ENCODE results near the gene ZNF628.

DNA sequence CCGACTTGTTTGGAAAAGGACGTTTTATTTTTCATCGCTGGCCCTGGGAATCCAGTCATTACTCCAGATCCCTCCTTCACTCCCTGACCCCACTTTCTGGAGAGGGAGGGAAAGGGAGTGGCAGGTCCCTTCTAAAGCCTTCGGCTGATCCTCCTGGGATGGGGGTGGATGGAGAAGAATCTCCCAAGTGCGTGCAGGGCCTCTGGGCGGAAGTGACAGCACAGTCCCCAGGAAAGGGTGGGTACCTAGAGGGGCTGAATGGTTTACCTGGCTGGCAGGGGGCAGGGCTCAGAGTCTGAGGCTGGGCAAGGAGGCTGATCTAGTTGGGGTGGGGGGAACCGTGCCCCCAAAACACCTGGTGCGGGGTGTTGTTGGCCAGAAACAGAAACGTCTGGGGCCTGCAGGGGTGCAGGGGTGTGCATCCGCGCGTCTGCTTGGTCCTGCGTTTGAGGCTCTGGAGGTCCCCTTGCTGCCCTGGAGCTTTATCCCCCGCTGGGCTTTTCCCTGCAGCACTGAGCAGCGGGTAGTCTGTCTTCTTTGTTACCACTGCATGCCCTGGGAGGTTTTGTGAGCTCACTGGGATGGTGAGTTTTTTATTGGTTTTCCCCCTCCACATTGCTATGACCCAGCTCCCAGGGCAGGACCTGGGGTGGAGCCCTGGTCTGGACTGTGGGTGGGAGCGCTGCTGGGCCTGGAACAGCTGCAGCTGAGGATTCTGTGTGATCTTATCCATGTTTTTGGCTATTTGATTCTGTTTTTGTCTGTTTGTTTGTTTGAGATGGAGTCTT is 3.0 kb upstream of the ZNF628 start:
- TF ChIP-seq, protein P1, sequence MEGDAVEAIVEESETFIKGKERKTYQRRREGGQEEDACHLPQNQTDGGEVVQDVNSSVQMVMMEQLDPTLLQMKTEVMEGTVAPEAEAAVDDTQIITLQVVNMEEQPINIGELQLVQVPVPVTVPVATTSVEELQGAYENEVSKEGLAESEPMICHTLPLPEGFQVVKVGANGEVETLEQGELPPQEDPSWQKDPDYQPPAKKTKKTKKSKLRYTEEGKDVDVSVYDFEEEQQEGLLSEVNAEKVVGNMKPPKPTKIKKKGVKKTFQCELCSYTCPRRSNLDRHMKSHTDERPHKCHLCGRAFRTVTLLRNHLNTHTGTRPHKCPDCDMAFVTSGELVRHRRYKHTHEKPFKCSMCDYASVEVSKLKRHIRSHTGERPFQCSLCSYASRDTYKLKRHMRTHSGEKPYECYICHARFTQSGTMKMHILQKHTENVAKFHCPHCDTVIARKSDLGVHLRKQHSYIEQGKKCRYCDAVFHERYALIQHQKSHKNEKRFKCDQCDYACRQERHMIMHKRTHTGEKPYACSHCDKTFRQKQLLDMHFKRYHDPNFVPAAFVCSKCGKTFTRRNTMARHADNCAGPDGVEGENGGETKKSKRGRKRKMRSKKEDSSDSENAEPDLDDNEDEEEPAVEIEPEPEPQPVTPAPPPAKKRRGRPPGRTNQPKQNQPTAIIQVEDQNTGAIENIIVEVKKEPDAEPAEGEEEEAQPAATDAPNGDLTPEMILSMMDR (conservative IDR thresholded peaks at IDR 0.05), result no peak
- TF ChIP-seq ZFX (IDR thresholded peaks at IDR 0.05), result no peak
